ENCODE measurements around the gene HLF.

DNA sequence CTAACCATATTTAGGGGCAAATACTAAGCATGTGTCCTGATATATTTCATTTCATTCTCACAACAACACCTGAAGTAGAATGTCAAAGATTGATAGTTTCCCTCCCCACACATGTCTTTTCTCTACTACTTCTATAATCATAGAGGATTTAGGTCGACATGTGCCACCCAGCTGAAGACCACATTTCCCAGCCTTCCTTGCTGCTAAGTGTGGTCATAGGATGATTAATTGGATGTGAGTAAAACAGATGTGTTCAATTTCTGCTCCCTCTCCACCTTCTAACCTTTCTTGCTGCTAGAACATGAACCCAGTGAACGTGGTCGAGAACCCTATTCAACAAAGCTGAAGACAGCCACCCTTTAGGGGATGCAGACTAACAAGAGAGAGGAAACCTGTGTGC is 18.8 kb upstream of the HLF start:
- TF ChIP-seq EZH2phosphoT487 (IDR thresholded peaks at IDR 0.05; ENCODE audit: insufficient read depth, low read depth) (no peak), EZH2 (IDR thresholded peaks at IDR 0.05; ENCODE audit: insufficient read depth, poor library complexity, severe bottlenecking) (no peak)

Measured in GM23248 (cell line).